HEK293 (cell line): Measurements from ENCODE around the gene EME2.

Source experiments
- FEZF1 ChIP-seq: fragments of 450-650 bp; formaldehyde crosslinking; IDR thresholded peaks from 2 replicates; pipeline ENCODE4 v1.5.1; 2016; ENCODE audit warnings: missing biosample characterization, missing genetic modification characterization
- MZF1 ChIP-seq: fragments of 450-650 bp; formaldehyde crosslinking; IDR thresholded peaks from 2 replicates; pipeline ENCODE4 v1.5.1; 2017; ENCODE audit warnings: missing biosample characterization, missing genetic modification characterization, borderline replicate concordance
- OSR2 ChIP-seq: fragments of 450-650 bp; formaldehyde crosslinking; IDR thresholded peaks from 2 replicates; pipeline ENCODE4 v1.5.1; 2016; ENCODE audit warnings: missing biosample characterization, missing genetic modification characterization
- ZFP41 ChIP-seq: fragments of 450-650 bp; formaldehyde crosslinking; IDR thresholded peaks from 2 replicates; pipeline ENCODE4 v1.5.1; 2016; ENCODE audit warnings: missing biosample characterization, missing genetic modification characterization, borderline replicate concordance
- ZNF132 ChIP-seq: fragments of 450-650 bp; formaldehyde crosslinking; IDR thresholded peaks from 2 replicates; pipeline ENCODE4 v1.5.1; 2017; ENCODE audit warnings: missing biosample characterization, missing genetic modification characterization, borderline replicate concordance
- ZNF174 ChIP-seq: fragments of 450-650 bp; formaldehyde crosslinking; IDR thresholded peaks from 2 replicates; pipeline ENCODE4 v1.5.0; 2017; ENCODE audit warnings: missing biosample characterization, mild to moderate bottlenecking, missing genetic modification characterization
- ZNF184 ChIP-seq: fragments of 450-650 bp; IDR thresholded peaks from 2 replicates; pipeline ENCODE4 v1.5.1; 2018; ENCODE audit warnings: missing biosample characterization, mild to moderate bottlenecking, missing genetic modification characterization
- ZNF19 ChIP-seq: fragments of 450-650 bp; formaldehyde crosslinking; IDR thresholded peaks from 2 replicates; pipeline ENCODE4; 2016; ENCODE audit warnings: missing biosample characterization, missing genetic modification characterization, low read depth
- ZNF266 ChIP-seq: fragments of 450-650 bp; formaldehyde crosslinking; IDR thresholded peaks from 2 replicates; pipeline ENCODE4 v1.5.1; 2016; ENCODE audit warnings: missing biosample characterization, missing genetic modification characterization, low read depth
- ZNF324 ChIP-seq: fragments of 450-650 bp; formaldehyde crosslinking; IDR thresholded peaks from 2 replicates; pipeline ENCODE4 v1.5.1; 2016; ENCODE audit warnings: missing biosample characterization, missing genetic modification characterization
- ZNF341 ChIP-seq: fragments of 450-650 bp; formaldehyde crosslinking; IDR thresholded peaks from 2 replicates; pipeline ENCODE4; 2016; ENCODE audit warnings: low read depth, missing biosample characterization, missing genetic modification characterization
- ZNF366 ChIP-seq: fragments of 450-650 bp; formaldehyde crosslinking; conservative IDR thresholded peaks from 2 replicates; pipeline ENCODE4 v1.5.1; 2016; ENCODE audit warnings: missing biosample characterization, missing genetic modification characterization
- ZNF426 ChIP-seq: fragments of 450-650 bp; formaldehyde crosslinking; IDR thresholded peaks from 2 replicates; pipeline ENCODE4 v1.5.1; 2017; ENCODE audit warnings: missing biosample characterization, missing genetic modification characterization, mild to moderate bottlenecking, inconsistent platforms, moderate library complexity
- ZNF514 ChIP-seq: fragments of 450-650 bp; formaldehyde crosslinking; IDR thresholded peaks from 2 replicates; pipeline ENCODE4 v1.5.1; 2016; ENCODE audit warnings: missing biosample characterization, missing genetic modification characterization
- ZNF529 ChIP-seq: fragments of 450-650 bp; formaldehyde crosslinking; IDR thresholded peaks from 2 replicates; pipeline ENCODE4 v1.5.1; 2017; ENCODE audit warnings: missing genetic modification characterization, missing biosample characterization; ENCODE audit not compliant: insufficient replicate concordance
- ZNF544 ChIP-seq: fragments of 450-650 bp; formaldehyde crosslinking; IDR thresholded peaks from 2 replicates; pipeline ENCODE4 v1.5.0; 2017; ENCODE audit warnings: missing biosample characterization, missing genetic modification characterization
- ZNF629 ChIP-seq: fragments of 450-650 bp; formaldehyde crosslinking; IDR thresholded peaks from 2 replicates; pipeline ENCODE4 v1.5.1; 2017; ENCODE audit warnings: missing biosample characterization, missing genetic modification characterization
- ZNF658 ChIP-seq: fragments of 450-650 bp; formaldehyde crosslinking; IDR thresholded peaks from 2 replicates; pipeline ENCODE4; 2016; ENCODE audit warnings: missing biosample characterization, missing genetic modification characterization
- ZNF664 ChIP-seq: fragments of 450-650 bp; formaldehyde crosslinking; IDR thresholded peaks from 2 replicates; pipeline ENCODE4 v1.5.1; 2016; ENCODE audit warnings: missing biosample characterization, missing genetic modification characterization
- ZNF677 ChIP-seq: fragments of 450-650 bp; IDR thresholded peaks from 2 replicates; pipeline ENCODE4 v1.5.0; 2018; ENCODE audit warnings: missing biosample characterization, mild to moderate bottlenecking, missing genetic modification characterization, moderate library complexity
- ZNF76 ChIP-seq: fragments of 450-650 bp; formaldehyde crosslinking; IDR thresholded peaks from 2 replicates; pipeline ENCODE4; 2016; ENCODE audit warnings: low read depth, missing biosample characterization, missing genetic modification characterization, borderline replicate concordance
- ZNF843 ChIP-seq: fragments of 450-650 bp; formaldehyde crosslinking; IDR thresholded peaks from 2 replicates; pipeline ENCODE4 v1.5.1; 2016; ENCODE audit warnings: missing biosample characterization, missing genetic modification characterization
- TF ChIP-seq, protein P1 (sequence below): fragments of 450-650 bp; formaldehyde crosslinking; IDR thresholded peaks from 2 replicates; pipeline ENCODE4 v1.5.1; 2016; ENCODE audit warnings: missing biosample characterization, missing genetic modification characterization
- TF ChIP-seq, protein P2 (sequence below): fragments of 450-650 bp; formaldehyde crosslinking; IDR thresholded peaks from 2 replicates; pipeline ENCODE4 v1.5.1; 2016; ENCODE audit warnings: missing biosample characterization, missing genetic modification characterization, low read depth
- TF ChIP-seq, protein P3 (sequence below): fragments of 450-650 bp; formaldehyde crosslinking; IDR thresholded peaks from 2 replicates; pipeline ENCODE4 v1.5.0; 2017; ENCODE audit warnings: missing biosample characterization, missing genetic modification characterization, borderline replicate concordance
- TF ChIP-seq, protein P4 (sequence below): fragments of 450-650 bp; formaldehyde crosslinking; IDR thresholded peaks from 2 replicates; pipeline ENCODE4 v1.5.1; 2016; ENCODE audit warnings: missing biosample characterization, missing genetic modification characterization
- TF ChIP-seq, protein P5 (sequence below): fragments of 450-650 bp; formaldehyde crosslinking; IDR thresholded peaks from 2 replicates; pipeline ENCODE4 v1.5.1; 2017; ENCODE audit warnings: missing biosample characterization, missing genetic modification characterization
- TF ChIP-seq, protein P6 (sequence below): fragments of 450-650 bp; formaldehyde crosslinking; IDR thresholded peaks from 2 replicates; pipeline ENCODE4 v1.5.1; 2016; ENCODE audit warnings: missing biosample characterization, missing genetic modification characterization, borderline replicate concordance

The EME2 gene

DNA sequence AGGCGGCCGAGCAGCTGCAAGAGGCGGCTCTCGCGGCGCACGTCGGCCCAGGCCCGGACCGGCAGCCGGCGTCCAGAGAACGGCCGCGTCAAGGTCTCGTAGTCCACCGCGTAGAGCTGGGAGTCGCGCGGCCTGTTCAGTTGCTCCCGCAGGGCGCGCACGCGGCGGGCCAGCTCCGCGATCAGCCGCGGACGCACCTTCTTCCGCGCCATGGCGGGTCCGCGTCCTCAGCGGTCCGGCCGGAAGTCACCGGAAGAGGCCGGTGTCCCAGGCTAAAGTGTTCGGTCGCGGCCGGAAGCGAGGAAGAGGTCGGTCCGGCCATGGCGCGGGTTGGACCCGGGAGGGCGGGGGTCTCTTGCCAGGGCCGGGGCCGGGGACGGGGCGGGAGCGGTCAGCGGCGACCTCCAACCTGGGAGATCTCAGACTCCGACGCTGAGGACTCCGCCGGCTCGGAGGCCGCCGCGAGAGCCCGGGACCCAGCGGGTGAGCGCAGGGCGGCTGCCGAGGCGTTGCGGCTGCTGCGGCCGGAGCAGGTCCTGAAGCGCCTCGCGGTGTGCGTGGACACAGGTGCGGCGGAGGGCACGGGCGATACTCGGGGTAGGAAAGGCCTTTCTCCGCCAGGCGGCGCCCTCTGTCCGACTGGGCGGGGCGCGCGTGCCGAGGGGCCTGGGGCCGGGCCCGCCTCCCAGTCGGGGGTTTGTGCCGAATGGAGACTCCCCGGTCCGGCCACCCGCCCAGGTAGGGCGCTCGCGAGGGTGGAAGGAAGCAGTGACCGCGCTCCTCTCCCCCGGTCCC, 495 bp downstream of the EME2 start, which contains the start of gene MRPS34 (continued):
- TF ChIP-seq ZNF664 (tag by site-specific recombination) (no peak), ZNF843 (tag by site-specific recombination) (peak; percentile 38; the same call in 1 of the 2 replicates), FEZF1 (tag by site-specific recombination) (no peak), ZNF544 (no peak), ZNF529 (tag by site-specific recombination) (no peak), ZNF184 (no peak; the same call in 1 of the 2 replicates), ZNF658 (tag by site-specific recombination) (no peak), ZNF341 (tag by site-specific recombination) (no peak), ZNF629 (peak; percentile 40; the same call in 1 of the 2 replicates), ZNF426 (no peak), ZNF366 (tag by site-specific recombination) (no peak), ZNF514 (tag by site-specific recombination) (no peak), ZFP41 (tag by site-specific recombination) (no peak), ZNF266 (tag by site-specific recombination) (no peak; the same call in 1 of the 2 replicates), ZNF132 (tag by site-specific recombination) (no peak), MZF1 (tag by site-specific recombination) (no peak), ZNF324 (tag by site-specific recombination) (peak; percentile 82; the same call in 1 of the 2 replicates), ZNF76 (tag by site-specific recombination) (peak; percentile 85), ZNF19 (tag by site-specific recombination) (no peak), ZNF677 (no peak), OSR2 (tag by site-specific recombination) (peak; percentile 30; the same call in 1 of the 2 replicates), ZNF174 (tag by site-specific recombination) (no peak)
- TF ChIP-seq, protein P1, sequence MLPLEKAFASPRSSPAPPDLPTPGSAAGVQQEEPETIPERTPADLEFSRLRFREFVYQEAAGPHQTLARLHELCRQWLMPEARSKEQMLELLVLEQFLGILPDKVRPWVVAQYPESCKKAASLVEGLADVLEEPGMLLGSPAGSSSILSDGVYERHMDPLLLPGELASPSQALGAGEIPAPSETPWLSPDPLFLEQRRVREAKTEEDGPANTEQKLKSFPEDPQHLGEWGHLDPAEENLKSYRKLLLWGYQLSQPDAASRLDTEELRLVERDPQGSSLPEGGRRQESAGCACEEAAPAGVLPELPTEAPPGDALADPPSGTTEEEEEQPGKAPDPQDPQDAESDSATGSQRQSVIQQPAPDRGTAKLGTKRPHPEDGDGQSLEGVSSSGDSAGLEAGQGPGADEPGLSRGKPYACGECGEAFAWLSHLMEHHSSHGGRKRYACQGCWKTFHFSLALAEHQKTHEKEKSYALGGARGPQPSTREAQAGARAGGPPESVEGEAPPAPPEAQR, result 0 out of 2 replicates have a peak, but pooled peaks have one; percentile 14
- TF ChIP-seq, protein P2, sequence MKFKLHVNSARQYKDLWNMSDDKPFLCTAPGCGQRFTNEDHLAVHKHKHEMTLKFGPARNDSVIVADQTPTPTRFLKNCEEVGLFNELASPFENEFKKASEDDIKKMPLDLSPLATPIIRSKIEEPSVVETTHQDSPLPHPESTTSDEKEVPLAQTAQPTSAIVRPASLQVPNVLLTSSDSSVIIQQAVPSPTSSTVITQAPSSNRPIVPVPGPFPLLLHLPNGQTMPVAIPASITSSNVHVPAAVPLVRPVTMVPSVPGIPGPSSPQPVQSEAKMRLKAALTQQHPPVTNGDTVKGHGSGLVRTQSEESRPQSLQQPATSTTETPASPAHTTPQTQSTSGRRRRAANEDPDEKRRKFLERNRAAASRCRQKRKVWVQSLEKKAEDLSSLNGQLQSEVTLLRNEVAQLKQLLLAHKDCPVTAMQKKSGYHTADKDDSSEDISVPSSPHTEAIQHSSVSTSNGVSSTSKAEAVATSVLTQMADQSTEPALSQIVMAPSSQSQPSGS (tag by site-specific recombination), result no peak
- TF ChIP-seq, protein P3, sequence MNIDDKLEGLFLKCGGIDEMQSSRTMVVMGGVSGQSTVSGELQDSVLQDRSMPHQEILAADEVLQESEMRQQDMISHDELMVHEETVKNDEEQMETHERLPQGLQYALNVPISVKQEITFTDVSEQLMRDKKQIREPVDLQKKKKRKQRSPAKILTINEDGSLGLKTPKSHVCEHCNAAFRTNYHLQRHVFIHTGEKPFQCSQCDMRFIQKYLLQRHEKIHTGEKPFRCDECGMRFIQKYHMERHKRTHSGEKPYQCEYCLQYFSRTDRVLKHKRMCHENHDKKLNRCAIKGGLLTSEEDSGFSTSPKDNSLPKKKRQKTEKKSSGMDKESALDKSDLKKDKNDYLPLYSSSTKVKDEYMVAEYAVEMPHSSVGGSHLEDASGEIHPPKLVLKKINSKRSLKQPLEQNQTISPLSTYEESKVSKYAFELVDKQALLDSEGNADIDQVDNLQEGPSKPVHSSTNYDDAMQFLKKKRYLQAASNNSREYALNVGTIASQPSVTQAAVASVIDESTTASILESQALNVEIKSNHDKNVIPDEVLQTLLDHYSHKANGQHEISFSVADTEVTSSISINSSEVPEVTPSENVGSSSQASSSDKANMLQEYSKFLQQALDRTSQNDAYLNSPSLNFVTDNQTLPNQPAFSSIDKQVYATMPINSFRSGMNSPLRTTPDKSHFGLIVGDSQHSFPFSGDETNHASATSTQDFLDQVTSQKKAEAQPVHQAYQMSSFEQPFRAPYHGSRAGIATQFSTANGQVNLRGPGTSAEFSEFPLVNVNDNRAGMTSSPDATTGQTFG (tag by site-specific recombination), result peak; percentile 70; the same call in 1 of the 2 replicates
- TF ChIP-seq, protein P4, sequence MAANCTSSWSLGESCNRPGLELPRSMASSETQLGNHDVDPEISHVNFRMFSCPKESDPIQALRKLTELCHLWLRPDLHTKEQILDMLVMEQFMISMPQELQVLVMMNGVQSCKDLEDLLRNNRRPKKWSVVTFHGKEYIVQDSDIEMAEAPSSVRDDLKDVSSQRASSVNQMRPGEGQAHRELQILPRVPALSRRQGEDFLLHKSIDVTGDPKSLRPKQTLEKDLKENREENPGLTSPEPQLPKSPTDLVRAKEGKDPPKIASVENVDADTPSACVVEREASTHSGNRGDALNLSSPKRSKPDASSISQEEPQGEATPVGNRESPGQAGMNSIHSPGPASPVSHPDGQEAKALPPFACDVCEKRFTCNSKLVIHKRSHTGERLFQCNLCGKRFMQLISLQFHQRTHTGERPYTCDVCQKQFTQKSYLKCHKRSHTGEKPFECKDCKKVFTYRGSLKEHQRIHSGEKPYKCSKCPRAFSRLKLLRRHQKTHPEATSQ (tag by site-specific recombination), result no peak; the same call in none of the 2 replicates
- TF ChIP-seq, protein P5, sequence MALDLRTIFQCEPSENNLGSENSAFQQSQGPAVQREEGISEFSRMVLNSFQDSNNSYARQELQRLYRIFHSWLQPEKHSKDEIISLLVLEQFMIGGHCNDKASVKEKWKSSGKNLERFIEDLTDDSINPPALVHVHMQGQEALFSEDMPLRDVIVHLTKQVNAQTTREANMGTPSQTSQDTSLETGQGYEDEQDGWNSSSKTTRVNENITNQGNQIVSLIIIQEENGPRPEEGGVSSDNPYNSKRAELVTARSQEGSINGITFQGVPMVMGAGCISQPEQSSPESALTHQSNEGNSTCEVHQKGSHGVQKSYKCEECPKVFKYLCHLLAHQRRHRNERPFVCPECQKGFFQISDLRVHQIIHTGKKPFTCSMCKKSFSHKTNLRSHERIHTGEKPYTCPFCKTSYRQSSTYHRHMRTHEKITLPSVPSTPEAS (tag by site-specific recombination), result no peak
- TF ChIP-seq, protein P6, sequence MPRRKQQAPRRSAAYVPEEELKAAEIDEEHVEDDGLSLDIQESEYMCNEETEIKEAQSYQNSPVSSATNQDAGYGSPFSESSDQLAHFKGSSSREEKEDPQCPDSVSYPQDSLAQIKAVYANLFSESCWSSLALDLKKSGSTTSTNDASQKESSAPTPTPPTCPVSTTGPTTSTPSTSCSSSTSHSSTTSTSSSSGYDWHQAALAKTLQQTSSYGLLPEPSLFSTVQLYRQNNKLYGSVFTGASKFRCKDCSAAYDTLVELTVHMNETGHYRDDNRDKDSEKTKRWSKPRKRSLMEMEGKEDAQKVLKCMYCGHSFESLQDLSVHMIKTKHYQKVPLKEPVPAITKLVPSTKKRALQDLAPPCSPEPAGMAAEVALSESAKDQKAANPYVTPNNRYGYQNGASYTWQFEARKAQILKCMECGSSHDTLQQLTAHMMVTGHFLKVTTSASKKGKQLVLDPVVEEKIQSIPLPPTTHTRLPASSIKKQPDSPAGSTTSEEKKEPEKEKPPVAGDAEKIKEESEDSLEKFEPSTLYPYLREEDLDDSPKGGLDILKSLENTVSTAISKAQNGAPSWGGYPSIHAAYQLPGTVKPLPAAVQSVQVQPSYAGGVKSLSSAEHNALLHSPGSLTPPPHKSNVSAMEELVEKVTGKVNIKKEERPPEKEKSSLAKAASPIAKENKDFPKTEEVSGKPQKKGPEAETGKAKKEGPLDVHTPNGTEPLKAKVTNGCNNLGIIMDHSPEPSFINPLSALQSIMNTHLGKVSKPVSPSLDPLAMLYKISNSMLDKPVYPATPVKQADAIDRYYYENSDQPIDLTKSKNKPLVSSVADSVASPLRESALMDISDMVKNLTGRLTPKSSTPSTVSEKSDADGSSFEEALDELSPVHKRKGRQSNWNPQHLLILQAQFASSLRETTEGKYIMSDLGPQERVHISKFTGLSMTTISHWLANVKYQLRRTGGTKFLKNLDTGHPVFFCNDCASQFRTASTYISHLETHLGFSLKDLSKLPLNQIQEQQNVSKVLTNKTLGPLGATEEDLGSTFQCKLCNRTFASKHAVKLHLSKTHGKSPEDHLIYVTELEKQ, result peak; percentile 32; the same call in 1 of the 2 replicates
